GM19324 (cell line): ENCODE measurements around the gene THBS3.
"Not testable (repeated sequence)": the region's sequence is repeated elsewhere in the genome, so short reads cannot be mapped to it uniquely, and the experiment has no call there.

Experiments
- ATAC-seq: cut with Tn5 transposase; IDR thresholded peaks from one replicate; pipeline ENCODE4 v1.9.1; 2021; ENCODE audit warnings: mild to moderate bottlenecking, moderate library complexity; ENCODE audit not compliant: unreplicated experiment, low FRiP score

Gene THBS3

DNA sequence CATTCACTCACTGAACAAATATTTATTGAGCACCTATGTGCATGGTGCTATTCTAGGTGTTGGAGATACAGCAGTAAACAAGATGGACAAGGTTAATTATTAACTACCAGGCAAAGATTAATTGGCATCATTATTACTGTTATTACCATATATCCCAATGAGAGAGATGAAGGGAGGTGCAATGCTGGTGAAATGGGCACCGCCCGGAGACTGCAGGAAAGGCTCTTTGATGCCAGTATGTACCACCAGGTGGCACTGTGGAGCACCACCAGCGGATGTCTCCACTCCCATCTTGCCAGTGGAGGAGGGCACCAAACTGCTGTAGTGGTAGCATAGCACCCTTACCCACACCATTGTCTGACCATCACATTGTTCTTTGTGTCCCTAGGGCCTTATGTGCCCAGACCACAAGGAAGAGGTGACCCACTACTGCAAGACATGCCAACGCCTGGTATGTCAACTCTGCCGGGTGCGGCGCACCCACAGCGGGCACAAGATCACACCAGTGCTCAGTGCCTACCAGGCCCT is 31.1 kb downstream of the THBS3 start:
- ATAC-seq = no peak

DNA sequence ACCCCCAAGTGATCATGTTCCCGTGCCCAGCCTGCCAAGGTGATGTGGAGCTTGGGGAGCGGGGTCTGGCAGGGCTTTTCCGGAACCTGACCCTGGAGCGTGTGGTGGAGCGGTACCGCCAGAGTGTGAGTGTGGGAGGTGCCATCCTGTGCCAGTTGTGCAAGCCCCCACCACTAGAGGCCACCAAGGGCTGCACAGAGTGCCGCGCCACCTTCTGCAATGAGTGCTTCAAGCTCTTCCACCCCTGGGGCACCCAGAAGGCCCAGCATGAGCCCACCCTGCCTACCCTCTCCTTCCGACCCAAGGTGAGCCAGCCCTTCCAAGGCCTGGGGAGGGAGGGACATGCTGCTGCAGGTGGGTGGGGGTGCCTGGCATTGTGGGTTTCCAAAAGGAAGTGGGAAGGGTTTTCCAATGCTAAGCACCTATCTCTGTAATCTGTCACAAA is 31.7 kb downstream of the THBS3 start:
- ATAC-seq = no peak

DNA sequence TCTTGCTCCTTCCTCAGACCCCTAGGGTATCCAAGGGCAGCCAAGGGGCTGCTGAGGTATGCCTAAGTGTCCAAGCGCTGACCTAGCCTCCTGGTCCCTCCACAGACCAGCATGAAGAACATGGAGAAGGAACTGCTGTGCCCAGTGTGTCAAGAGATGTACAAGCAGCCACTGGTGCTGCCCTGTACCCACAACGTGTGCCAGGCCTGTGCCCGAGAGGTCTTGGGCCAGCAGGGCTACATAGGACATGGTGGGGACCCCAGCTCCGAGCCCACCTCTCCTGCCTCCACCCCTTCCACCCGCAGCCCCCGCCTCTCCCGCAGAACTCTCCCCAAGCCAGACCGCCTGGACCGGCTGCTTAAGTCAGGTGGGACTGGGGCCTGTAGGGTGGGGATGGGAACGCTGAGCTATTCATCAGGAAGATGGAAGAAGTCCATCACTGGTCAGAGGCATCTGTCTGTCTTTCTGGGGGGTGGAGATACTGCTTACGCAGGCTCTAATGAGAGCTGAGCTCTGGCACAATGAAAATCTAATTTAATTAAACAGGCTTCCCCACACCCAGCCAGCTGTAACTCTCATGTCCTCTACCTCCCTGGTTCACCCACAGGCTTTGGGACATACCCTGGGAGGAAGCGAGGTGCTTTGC is 32.3 kb downstream of the THBS3 start:
- ATAC-seq = no peak

DNA sequence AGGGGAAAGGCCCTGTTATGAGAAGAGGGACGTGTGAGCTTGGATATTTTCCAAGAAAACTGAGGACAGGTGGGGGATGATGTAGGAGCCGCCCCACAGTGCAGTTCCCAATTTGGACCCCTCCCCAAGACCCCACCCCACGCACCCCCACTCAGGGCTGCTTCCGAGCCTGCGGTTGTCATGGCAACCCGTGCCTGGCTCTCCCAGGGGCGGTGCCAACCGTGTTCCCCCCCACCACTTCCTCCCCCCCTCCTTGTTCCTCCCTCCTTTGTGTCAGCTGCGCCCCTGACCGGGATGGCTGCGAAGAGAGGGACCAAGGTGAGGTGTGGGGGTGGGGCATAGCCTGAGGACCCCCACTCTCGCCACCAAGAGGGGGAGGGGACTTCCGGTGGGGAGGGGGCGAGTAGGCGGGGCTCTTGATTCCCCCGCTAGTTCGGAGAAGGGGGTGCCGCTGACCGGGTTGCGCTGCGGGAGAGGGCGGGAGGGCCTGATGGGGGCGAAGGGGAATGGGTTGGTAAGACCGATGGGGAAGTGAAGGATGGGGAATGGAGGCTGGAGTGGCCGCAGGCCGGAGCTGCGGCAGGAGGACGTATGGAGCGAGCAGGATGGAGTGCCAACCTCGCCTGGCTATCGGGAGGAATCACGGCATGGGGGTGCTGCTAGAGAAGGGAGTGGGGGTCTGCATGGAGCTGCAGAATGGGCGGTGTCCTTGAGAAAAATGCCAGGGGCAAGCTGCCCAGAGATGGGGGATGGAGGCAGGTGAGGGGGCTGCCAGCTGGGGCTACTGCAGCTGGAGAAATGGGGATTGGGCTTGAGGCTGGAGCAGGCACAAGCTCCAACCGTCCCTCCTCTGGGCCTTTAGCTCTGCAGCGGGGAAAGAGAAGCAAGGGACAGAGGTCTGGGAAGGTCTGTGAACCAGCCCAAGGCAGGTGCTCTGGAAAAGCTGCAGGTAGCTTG is 33.1 kb downstream of the THBS3 start:
- ATAC-seq = no peak

DNA sequence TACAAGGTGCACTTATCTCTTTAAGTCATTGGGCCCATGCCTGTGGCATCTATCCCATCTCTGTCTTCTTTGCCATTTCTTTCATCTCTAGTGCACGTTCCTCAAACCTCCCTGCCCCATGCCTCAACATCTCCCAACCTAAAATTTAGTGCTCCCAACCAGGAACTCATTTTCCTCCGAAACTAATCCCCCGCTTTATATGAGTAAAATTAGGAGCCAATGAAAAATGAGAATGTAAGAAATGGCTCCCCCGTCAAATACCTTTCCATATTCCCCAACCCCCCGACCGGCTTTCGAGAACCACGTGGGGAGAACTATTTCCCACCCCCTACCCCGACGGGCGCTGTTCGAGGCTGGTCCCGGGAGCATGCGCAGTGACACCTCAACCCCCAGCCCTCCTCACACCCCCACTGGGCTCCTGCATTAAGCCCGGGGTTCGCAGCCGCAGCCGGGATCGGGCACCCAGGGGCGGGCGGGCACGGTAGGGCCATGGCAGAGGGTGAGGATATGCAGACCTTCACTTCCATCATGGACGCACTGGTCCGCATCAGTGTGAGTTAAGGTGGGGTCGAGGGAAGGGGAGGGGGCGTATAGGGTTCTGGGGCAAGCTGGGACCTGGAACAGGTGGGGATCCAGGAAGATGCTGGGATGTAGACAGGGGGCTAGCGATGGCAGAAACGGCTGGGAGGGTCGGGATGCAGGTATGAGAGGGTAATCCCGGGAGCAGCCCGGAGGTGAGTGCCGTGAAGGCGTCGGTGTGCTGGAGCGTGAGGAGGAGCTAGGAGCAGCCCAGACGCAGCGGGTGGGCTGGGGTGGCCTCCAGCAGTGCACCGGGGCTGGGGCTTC is 34.0 kb downstream of the THBS3 start, which contains the start of gene TRIM46:
TSS of gene TRIM46 (plus strand) at position 372 of the 846 bp plus-strand sequence. CDS start at position 490, 118 bp downstream.
- no peak for ATAC-seq

DNA sequence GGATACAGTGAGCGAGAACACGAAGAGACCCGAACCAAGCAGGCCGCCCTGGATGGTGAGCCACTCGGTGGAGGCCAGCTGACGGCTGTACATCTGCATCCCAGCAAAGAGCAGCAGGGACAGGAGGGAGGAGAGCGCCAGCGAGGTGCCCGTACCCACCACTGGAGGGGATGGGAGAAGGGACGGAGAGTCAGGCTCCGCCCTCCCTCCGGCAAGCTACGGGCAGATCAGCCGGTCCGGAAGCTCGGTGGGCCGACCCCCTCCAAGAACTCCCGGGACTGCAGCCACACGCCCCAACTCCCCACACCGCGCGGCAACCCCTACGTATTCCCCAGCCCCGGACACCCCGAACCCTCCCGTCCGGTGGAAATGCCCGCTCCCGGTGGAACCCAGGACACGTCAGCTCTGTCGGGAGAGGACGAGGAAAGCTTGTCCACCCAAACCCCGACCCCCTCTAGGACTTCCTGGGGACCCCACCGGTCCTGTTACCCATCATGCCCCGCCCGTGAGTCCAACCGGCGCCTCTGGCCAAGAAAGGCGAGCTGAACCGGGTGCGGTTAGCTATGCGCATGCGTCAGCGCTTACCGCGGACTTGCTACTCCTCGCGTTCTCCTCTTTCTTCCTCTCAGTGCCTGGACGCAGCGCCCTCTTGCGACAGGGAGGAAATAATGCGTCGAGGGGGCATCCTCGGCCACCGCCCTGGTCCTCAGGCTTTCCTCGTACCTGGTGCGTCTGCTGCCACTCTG is 34.8 kb downstream of the THBS3 start, which contains the start of gene KRTCAP2:
TSS of gene KRTCAP2 (minus strand) at position 573 of the 746 bp plus-strand sequence. CDS start at position 493, 80 bp downstream.
- peak; percentile 82 for ATAC-seq

DNA sequence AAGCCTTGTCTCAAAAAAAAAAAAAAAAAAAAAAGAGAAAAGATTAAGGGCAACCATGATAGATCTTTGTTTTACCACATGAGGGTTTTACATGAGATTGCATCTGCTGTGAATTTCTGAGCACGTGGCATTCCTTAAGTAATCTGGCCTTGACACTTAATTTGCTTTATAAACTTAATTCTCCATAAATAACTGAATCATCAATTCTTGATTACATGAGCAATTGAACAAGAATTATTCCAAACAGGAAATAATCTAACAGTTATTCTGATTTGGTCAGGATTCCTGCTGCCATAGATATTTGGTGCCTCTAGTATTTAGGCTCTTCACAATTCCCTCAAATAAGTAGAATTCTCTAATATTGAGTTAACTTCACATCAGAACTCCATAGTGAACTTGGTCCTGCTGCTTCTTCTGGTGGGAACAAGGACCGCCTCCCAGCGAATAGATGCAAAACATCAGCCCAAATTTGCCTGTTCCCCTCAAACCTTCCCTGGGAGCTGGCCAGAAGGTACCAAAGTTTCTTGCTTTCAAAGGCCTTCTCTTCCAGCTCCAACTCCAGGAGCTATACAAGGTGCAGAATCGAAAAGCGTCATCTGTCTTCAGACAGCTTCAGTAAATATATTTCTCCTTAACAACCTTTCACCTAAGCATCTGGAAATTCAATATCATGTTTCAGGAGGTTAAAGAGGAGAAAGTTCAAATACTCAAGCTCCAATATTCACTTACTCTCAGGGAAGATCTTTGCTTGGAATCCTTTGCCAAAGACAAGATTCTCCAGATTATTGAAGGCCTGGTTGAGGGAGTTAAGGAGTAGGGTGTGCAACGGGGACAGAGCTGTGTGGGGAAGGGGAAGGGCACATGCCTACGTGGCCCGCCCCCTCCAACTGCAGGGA is 35.6 kb downstream of the THBS3 start:
- ATAC-seq = no peak

DNA sequence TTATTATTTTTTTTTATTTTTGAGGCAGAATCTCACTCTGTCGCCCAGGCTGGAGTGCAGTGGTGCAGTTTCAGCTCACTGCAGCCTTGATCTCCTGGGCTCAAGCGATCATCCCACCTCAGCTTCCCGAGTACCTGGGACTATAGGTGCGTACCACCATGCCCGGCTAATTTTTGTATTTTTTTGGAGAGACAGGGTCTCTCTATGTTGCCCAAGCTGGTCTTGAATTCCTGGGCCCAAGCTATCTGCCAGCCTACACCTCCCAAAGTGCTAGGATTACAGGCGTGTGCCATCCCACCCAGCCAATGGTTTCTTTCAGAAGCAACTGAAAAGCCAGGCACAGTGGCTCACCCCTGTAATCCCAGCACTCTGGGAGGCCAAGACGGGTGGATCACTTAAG is 36.9 kb downstream of the THBS3 start:
- no peak for ATAC-seq

DNA sequence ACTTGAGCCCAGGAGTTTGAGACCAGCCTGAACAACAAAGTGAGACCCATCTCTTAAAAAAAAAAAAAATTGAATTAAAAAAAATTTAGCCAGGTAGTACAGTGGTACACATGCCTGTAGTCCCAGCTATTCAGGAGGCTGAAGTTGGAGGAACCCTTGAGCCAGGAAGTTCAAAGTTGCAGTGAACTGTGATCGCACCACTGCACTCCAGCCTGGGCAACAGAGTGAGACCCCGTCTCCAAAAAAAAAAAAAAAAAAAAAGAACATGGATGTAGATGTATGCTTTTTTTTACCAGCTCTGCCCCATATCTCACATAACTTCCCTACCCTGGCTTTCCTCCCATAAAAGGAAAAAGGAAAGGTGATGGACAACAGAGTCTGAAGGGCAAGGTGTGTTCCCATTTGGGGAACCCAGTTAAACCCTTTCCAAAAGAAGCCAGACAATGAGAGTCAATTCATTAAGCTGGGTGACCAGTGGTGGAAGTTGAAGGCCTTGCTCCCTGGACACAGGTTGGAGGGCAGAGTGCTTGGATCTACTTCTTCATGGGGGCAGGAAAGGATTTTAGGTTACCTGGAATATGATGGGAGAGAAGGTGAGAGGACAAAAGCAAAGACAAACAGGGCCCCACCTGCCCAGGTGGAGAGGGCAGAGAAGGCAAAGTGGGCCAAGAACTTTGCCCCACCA is 37.5 kb downstream of the THBS3 start:
- no peak for ATAC-seq

DNA sequence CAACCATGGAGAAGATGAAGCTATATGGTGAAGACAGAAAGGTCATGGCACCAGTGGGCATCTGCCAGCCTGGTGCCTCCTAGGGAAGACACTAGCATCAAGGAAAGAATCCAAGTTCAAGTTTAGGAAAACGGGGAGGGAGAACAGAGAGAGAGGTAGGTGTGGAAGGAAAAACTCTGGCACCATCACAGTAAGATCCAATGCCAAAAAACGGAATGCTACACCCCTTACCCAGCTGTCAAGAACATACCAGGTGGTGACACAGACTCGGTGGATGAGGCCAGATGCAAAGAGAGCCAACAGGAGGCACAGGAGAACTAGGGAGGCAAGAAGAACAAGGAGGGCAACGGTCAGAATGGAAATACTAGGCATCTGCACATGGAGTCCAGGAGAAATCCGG is 38.2 kb downstream of the THBS3 start:
- no peak for ATAC-seq

DNA sequence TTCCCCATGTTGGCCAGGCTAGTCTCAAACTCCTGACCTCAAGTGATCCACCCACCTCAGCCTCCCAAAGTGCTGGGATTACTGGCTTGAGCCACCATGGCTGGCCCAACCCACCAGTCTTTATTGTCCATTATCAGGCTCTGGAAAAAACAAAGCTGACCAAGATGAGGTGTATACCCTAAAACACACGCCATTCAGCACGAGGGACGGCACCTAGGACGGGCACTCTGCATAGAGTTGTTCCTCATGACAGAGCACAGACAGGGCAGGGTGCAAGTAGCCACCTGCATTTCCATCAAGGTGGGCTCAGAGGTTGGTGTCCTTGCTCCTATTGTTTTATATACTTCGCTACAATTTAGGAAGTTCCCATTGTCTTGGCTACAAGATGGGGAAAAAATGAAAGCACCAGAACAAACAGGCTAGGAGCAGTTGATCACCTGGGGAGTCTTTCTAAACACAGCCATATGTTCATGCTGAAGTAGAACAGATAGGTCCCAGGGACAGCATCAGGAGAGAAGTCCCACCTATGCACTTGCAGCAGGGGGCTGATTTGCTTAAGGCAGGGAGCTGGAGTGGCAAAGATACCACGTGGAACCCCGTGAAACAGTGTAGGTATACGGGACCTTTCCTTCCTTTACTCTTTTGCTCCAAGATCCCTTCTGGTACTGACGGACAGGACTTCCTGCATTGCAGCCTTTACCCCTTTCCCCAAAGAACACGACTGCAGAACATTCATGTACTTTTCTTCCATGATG is 39.1 kb downstream of the THBS3 start:
- ATAC-seq = no peak

DNA sequence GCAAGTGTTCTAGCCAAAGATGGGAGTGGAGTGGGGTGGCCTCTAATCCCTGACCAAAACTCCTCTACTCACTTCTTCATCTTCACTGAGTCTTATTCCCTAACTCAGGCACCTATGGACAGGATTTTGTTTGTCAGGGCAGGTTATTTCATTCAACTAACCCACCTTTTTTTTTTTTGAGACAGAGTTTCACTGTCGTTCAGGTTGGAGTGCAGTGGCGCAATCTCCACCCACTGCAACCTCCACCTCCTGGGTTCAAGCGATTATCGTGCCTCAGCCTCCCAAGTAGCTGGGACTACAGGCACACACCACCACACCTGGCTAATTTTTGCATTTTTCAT is 39.6 kb downstream of the THBS3 start:
- not testable (repeated sequence) for ATAC-seq

DNA sequence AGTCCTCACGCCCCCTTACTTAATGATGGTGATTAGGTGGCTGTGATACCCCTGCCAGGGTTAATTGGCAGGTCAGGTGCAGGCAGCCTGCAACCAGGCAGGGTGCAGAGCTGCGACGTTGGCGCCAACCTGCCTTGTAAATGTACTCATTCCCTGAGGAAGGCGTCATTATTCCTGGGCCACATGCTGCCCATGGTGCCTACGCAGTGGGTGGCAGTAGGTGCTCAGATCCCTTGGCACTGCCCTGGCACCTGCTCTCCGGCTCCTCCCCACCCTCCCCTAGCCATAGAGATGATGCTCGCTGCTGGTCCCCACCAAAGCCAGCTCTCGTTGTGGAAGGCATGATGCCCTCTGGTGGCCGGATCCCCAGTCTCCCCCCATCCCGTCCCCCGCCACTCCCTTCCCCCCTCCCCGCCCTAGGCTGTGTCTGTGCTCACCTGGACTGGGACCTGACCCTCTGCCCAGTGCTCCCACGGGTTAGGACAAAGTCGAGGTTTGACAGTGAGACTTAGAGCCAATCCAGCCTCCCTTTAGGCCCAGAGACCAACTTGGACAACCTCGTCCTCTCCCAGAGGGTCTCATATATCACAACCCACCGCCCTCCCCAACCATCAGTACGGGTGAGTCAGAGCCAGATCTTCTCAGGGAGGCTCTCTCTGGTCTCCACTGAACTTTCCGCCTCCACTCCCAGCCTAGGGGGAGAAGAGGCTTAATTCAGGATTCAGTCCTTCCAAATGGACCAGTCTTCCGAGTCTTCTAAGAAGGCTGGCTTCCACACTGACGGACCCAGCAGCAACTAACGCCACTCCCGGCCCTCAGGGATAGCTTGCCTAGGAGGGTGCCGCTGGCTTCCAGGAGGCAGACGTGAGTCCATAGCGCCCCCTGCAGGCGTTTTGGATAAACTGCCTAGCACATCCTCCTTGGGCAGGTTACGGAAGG is 40.3 kb downstream of the THBS3 start:
- ATAC-seq = no peak

DNA sequence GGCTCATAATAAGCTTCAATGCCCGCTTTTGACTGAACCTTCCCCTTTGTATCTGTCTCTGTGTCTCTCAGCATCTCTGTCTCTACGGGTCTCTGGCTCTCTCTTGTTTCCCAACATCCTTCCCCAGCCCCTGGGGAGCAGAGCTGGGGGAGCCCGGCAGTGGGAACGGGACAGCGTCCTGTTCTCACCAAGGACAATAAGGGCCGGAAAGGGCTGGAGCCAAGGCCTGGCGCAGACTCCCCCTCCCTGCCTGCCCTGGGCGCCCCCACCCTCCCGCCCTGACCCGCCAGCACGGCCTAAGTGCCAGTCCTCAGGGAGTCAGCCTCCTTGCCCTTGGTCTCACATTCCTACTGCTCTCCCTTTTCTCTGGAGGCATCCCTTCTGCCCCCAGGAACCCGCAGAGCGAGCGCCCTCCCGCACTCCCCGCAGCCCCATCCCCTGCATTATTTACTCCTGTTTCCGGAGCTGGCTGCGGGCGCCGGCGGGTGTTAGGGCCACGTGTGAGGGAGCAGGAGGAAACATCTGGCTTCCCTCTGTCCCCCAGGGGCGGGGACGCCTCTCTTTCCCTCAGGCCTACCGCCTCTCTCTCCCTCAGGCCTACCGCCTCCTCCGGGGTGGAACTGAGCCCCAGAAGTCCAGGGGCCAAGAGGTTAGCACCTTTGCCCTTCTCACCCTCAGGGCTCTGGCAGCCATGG is 41.1 kb downstream of the THBS3 start:
- no peak for ATAC-seq

DNA sequence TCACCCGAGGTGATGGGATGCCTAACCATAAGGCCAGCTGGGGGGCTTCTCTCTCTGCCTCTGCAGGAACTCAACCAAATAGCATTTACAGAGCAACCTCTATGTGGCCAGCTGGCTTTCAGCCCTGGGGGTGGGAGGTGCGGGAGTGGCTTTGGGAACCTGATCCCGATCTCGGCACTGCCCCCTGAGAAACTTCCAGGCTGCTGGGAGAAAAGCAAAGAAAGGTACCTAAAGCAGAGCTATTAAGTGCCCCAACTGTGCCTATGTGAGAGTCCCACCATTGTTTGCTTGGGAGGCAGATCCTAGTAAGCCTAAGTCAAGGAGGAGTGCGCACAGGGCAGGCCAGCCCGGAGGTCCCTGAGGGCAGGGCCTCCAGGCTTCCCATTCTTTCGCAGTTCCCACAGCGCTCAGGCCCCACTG is 41.6 kb downstream of the THBS3 start:
- ATAC-seq = no peak

DNA sequence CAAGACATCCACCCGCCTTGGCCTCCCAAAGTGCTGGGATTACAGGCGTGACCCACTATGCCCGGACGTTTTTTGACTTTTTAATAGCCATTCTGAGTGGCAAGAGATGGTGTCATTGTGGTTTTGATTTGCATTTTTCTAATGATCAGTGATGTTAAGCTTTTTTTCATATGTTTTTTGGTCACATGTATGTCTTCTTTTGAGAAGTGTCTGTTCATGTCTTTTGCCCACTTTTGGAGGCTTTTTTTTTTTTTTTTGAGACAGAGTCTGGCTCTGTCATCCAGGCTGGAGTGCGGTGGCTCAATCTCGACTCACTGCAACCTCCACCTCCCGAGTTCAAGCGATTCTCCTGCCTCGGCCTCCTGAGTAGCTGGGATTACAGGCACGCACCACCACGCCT is 43.1 kb downstream of the THBS3 start:
- ATAC-seq = not testable (repeated sequence)
